SJSA1 (cell line): ENCODE results near the gene PNLIPRP2. TPM values are rescaled to one million over a fixed set of nuclear protein-coding genes. Genes with fewer than 3 reads are reported as not detected.

Experiments
- DNase-seq, 2 experiments: peaks; one replicate each; pipeline ENCODE4 v3.0.0-alpha.2; 2015 to 2020; ENCODE audit warnings: low spot score in 2 of 2, low read depth in 1 of 2
- H3K27ac ChIP-seq: fragments of 250-450 bp; sonication (Bioruptor Pico); 2 replicates; pipeline ENCODE4 v1.5.1; 2020; ENCODE audit warnings: mild to moderate bottlenecking, moderate library complexity
- H3K27me3 ChIP-seq: fragments of 250-450 bp; sonication (Bioruptor Pico); replicated peaks from 2 replicates; pipeline ENCODE4 v1.5.1; 2020; ENCODE audit warnings: mild to moderate bottlenecking, moderate library complexity
- H3K36me3 ChIP-seq: fragments of 250-450 bp; sonication (Bioruptor Pico); 2 replicates; pipeline ENCODE4 v1.5.1; 2020; ENCODE audit warnings: mild to moderate bottlenecking
- H3K4me1 ChIP-seq: fragments of 250-450 bp; sonication (Bioruptor Pico); replicated peaks from 2 replicates; pipeline ENCODE4 v1.6.1; 2021; ENCODE audit warnings: mild to moderate bottlenecking
- H3K4me3 ChIP-seq: fragments of 250-450 bp; sonication (Bioruptor Pico); 2 replicates; pipeline ENCODE4 v1.5.1; 2020; ENCODE audit warnings: mild to moderate bottlenecking
- H3K9me3 ChIP-seq: fragments of 250-450 bp; sonication (Bioruptor Pico); replicated peaks from 2 replicates; pipeline ENCODE4 v1.5.1; 2020; ENCODE audit warnings: mild to moderate bottlenecking
- total RNA-seq: library from RNA; depleted of rRNA; stranded (reverse); fragments of >200 nt; shearing (Covaris generic); gene quantifications from 2 replicates; pipeline ENCODE4 v1.2.3, GENCODE V29; 2014; rRNA removed

PNLIPRP2 gene
- not detected in 2 replicates for total RNA-seq

- Histone ChIP-seq H3K27me3 (no peaks in the 10 kb centered on the region), H3K4me1 (no peaks in the 10 kb centered on the region), H3K27ac (no peak within 1 kb of the TSS), H3K4me3 (no peak within 1 kb of the TSS), H3K9me3 (no peaks in the 10 kb centered on the region), H3K36me3 (no peaks in the 10 kb centered on the region)
- peak in 1 of 2 experiments; percentile 38 for DNase-seq
Measured at GRCh38 chr10:116620423-116621400, at the start of gene PNLIPRP2. Gene PNLIPRP2, plus strand, starts transcription at chr10:116620953.

- no peaks in the 10 kb centered on the region for H3K9me3 ChIP-seq
- H3K4me1 ChIP-seq: no peaks in the 10 kb centered on the region
- H3K27ac ChIP-seq: no peak overlapping the region
- H3K36me3 ChIP-seq: no peaks in the 10 kb centered on the region
- no peak for DNase-seq
- H3K27me3 ChIP-seq: peaks cover 5% of the 10 kb centered on the region; the same call in 1 of the 2 replicates
- no peak overlapping the region for H3K4me3 ChIP-seq
Measured at GRCh38 chr10:116574797-116575196, 46.0 kb upstream of the PNLIPRP2 start.

GRCh38 chr10:116587878-116588591 lies 32.7 kb upstream of the PNLIPRP2 start:
- no peaks in the 10 kb centered on the region for H3K9me3 ChIP-seq
- H3K27ac ChIP-seq: no peak overlapping the region
- no peak overlapping the region for H3K4me3 ChIP-seq
- DNase-seq: no peak
- no peaks in the 10 kb centered on the region for H3K27me3 ChIP-seq
- H3K36me3 ChIP-seq: no peaks in the 10 kb centered on the region
- no peaks in the 10 kb centered on the region for H3K4me1 ChIP-seq

- DNase-seq: no peak
- Histone ChIP-seq H3K4me3 (no peak overlapping the region), H3K27ac (no peak overlapping the region), H3K36me3 (no peaks in the 10 kb centered on the region), H3K9me3 (no peaks in the 10 kb centered on the region), H3K4me1 (no peaks in the 10 kb centered on the region), H3K27me3 (no peaks in the 10 kb centered on the region)
Measured at GRCh38 chr10:116588995-116589394, 31.8 kb upstream of the PNLIPRP2 start.

- Histone ChIP-seq H3K36me3 (no peaks in the 10 kb centered on the region), H3K27ac (no peak overlapping the region), H3K4me1 (no peaks in the 10 kb centered on the region), H3K27me3 (no peaks in the 10 kb centered on the region), H3K9me3 (no peaks in the 10 kb centered on the region), H3K4me3 (no peak overlapping the region)
- no peak for DNase-seq
Measured at GRCh38 chr10:116589926-116590325, 30.8 kb upstream of the PNLIPRP2 start.

GRCh38 chr10:116590590-116591444 lies 29.9 kb upstream of the PNLIPRP2 start, which contains the start of gene PNLIPRP1:
Gene PNLIPRP1, plus strand, starts transcription at chr10:116590959. Its CDS starts 171 bp downstream, at chr10:116591130.
- Histone ChIP-seq H3K9me3 (no peaks in the 10 kb centered on the region), H3K4me3 (no peak within 1 kb of the TSS), H3K36me3 (no peaks in the 10 kb centered on the region), H3K27me3 (no peaks in the 10 kb centered on the region), H3K4me1 (no peaks in the 10 kb centered on the region), H3K27ac (no peak within 1 kb of the TSS)
- no peak for DNase-seq

GRCh38 chr10:116593139-116593740 lies 27.5 kb upstream of the PNLIPRP2 start:
- no peaks in the 10 kb centered on the region for H3K4me1 ChIP-seq
- no peak for DNase-seq
- no peak overlapping the region for H3K4me3 ChIP-seq
- no peak overlapping the region for H3K27ac ChIP-seq
- no peaks in the 10 kb centered on the region for H3K36me3 ChIP-seq
- no peaks in the 10 kb centered on the region for H3K27me3 ChIP-seq
- no peaks in the 10 kb centered on the region for H3K9me3 ChIP-seq

GRCh38 chr10:116594525-116595035 lies 26.2 kb upstream of the PNLIPRP2 start:
- H3K4me3 ChIP-seq: no peak overlapping the region
- no peak overlapping the region for H3K27ac ChIP-seq
- H3K27me3 ChIP-seq: no peaks in the 10 kb centered on the region
- DNase-seq: no peak
- no peaks in the 10 kb centered on the region for H3K4me1 ChIP-seq
- H3K36me3 ChIP-seq: no peaks in the 10 kb centered on the region
- H3K9me3 ChIP-seq: no peaks in the 10 kb centered on the region

GRCh38 chr10:116596062-116596461 lies 24.7 kb upstream of the PNLIPRP2 start:
- no peaks in the 10 kb centered on the region for H3K9me3 ChIP-seq
- no peak overlapping the region for H3K27ac ChIP-seq
- no peak for DNase-seq
- H3K4me1 ChIP-seq: no peaks in the 10 kb centered on the region
- no peak overlapping the region for H3K4me3 ChIP-seq
- no peaks in the 10 kb centered on the region for H3K36me3 ChIP-seq
- no peaks in the 10 kb centered on the region; the same call in 1 of the 2 replicates for H3K27me3 ChIP-seq

- no peak for DNase-seq
- Histone ChIP-seq H3K4me3 (no peak overlapping the region), H3K9me3 (no peaks in the 10 kb centered on the region), H3K27me3 (no peaks in the 10 kb centered on the region; the same call in 1 of the 2 replicates), H3K36me3 (no peaks in the 10 kb centered on the region), H3K4me1 (no peaks in the 10 kb centered on the region), H3K27ac (no peak overlapping the region)
Measured at GRCh38 chr10:116597543-116597942, 23.2 kb upstream of the PNLIPRP2 start.

GRCh38 chr10:116598329-116598728 lies 22.4 kb upstream of the PNLIPRP2 start:
- Histone ChIP-seq H3K27ac (no peak overlapping the region), H3K4me1 (no peaks in the 10 kb centered on the region), H3K4me3 (no peak overlapping the region), H3K9me3 (no peaks in the 10 kb centered on the region), H3K27me3 (no peaks in the 10 kb centered on the region; the same call in 1 of the 2 replicates), H3K36me3 (no peaks in the 10 kb centered on the region)
- no peak for DNase-seq

- H3K27ac ChIP-seq: no peak overlapping the region
- H3K9me3 ChIP-seq: no peaks in the 10 kb centered on the region
- no peaks in the 10 kb centered on the region for H3K4me1 ChIP-seq
- H3K4me3 ChIP-seq: no peak overlapping the region
- H3K36me3 ChIP-seq: no peaks in the 10 kb centered on the region
- H3K27me3 ChIP-seq: no peaks in the 10 kb centered on the region; the same call in 1 of the 2 replicates
- no peak for DNase-seq
Measured at GRCh38 chr10:116599991-116600390, 20.8 kb upstream of the PNLIPRP2 start.
